GM10266 (cell line): Measurements from ENCODE around the gene SBF2.

Experiments
- DNase-seq: peaks from one replicate; pipeline ENCODE4 v3.0.0; 2012; ENCODE audit errors: extremely low spot score
- TF ChIP-seq, protein P1 (sequence below): IDR thresholded peaks from 2 replicates; pipeline ENCODE4 v1.5.1; 2012; ENCODE audit warnings: mild to moderate bottlenecking, low read depth; ENCODE audit not compliant: control insufficient read depth, insufficient read depth; ENCODE audit errors: missing control alignments

Gene SBF2

GRCh38 chr11:10162222-10162621 is 131.8 kb downstream of the SBF2 start:
- DNase-seq, result no peak
- TF ChIP-seq, protein P1, sequence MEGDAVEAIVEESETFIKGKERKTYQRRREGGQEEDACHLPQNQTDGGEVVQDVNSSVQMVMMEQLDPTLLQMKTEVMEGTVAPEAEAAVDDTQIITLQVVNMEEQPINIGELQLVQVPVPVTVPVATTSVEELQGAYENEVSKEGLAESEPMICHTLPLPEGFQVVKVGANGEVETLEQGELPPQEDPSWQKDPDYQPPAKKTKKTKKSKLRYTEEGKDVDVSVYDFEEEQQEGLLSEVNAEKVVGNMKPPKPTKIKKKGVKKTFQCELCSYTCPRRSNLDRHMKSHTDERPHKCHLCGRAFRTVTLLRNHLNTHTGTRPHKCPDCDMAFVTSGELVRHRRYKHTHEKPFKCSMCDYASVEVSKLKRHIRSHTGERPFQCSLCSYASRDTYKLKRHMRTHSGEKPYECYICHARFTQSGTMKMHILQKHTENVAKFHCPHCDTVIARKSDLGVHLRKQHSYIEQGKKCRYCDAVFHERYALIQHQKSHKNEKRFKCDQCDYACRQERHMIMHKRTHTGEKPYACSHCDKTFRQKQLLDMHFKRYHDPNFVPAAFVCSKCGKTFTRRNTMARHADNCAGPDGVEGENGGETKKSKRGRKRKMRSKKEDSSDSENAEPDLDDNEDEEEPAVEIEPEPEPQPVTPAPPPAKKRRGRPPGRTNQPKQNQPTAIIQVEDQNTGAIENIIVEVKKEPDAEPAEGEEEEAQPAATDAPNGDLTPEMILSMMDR, result no peak

- DNase-seq, result no peak
- TF ChIP-seq, protein P1, result no peak
Measured at GRCh38 chr11:10160350-10160749, 133.7 kb downstream of the SBF2 start.

DNA sequence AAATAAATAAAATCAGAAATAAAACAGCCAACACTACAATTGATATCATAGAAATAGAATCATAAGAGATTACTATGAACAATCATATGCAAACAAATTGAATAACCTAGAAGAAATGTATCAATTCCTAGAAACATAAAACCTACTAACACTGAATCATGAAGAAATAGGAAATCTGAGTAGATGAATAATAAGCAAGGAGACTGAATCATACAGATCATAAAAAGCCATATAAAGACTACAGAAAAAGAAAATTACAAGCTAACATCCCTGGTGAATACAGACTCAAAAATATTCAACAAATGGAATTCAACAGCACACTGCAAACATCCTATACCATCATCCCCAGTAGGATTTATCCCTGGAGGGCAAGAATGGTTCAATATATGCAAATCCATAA is 135.6 kb downstream of the SBF2 start:
- no peak for DNase-seq
- TF ChIP-seq, protein P1, result no peak

DNA sequence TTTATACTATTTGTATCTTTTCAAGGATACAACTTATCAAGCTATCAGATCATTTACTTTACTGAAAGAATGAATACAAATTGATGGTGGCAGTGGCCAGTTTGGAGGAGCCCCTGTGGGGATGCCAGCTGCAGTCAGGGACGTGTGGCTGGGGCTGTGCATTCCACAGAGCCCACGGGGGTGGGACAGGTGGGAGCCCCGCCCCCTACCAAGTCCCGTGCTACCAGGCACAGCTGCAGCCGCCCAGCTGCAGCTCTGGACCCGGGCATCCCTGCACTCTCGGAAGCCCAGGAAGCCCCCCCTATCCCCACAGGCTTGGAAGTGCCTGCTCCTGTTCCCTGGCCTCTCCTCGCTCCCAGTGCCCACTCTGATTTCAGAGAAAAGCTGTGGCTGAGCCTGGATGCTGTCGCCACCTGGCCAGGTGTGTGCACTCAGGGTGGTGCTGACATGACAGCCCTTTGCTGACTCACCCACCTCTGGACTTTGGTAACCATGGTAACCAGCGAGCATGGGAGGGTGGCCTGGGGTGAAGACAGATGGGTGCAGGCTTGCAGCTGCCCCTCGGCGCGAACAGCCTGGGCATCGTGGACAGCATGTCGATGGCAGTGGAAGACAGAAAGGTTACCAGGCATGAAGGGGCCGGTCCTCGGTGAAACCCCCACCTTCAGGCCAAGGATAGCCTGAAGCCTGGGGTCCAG is 138.1 kb downstream of the SBF2 start:
- TF ChIP-seq, protein P1, result no peak
- no peak for DNase-seq

DNA sequence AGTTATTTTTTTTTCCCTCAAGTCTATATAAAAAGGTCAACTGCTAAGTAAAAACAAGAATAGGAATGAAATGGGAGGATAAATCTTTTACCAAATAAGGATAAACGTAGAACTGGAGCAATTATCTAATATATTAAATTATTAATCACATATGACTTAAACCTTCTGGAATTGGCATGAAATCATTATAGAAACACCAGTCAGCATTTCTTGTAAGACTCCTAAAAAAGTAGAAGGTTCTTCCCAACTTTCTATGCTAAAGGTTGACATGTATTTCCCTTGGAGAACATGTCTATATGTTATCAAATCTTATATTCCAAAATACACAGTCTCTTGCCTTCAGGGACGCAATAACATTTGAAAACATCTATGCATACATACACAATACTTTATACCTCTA is 143.2 kb downstream of the SBF2 start:
- DNase-seq, result no peak
- TF ChIP-seq, protein P1, result no peak

GRCh38 chr11:10149553-10149952 is 144.5 kb downstream of the SBF2 start:
- DNase-seq, result no peak
- TF ChIP-seq, protein P1, result no peak

DNA sequence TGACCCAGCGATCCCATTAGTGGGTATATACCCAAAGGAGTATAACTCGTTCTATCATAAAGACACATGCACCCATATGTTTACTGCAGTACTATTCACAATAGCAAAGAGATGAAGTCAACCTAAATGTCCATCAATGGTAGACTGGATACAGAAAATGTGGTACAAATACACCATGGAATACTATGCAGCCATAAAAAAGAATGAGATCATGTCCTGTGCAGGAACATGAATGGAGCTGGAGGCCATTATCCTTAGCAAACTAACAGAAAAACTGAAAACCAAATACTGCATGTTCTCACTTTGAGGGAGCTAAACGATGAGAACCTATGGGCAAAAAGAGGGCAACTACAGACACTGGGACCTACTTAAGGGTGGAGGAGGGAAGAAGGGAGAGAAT is 146.8 kb downstream of the SBF2 start:
- no peak for DNase-seq
- TF ChIP-seq, protein P1, result no peak
